Upper lobe of left lung (tissue), 6 donors: Measurements from ENCODE around the gene SP1. TPM values are rescaled to one million over a fixed set of nuclear protein-coding genes. Genes with fewer than 3 reads are reported as not detected.

Experiments used
- ATAC-seq, 2 donors: fragments of 200-7000 bp; cut with Tn5 transposase; one replicate each; pipeline ENCODE4 v1.9.1; 2022; ENCODE audit warnings: mild to moderate bottlenecking in 2 of 2, moderate library complexity in 2 of 2; ENCODE audit not compliant: low FRiP score in 2 of 2
- DNase-seq, 2 donors: peaks; one replicate each; pipeline ENCODE4 v3.0.0-alpha.2; 2019 to 2020
- H3K27ac ChIP-seq, 4 donors: fragments of 200-600 bp; sonication (generic); one replicate each; pipeline ENCODE4 v1.5.1; 2016 to 2019
- H3K27me3 ChIP-seq, 4 donors: fragments of 200-600 bp; sonication (generic); one replicate each; pipeline ENCODE4 v1.5.1; 2017 to 2019
- H3K36me3 ChIP-seq, 4 donors: fragments of 200-600 bp; sonication (generic); one replicate each; pipeline ENCODE4 v1.5.1; 2016 to 2019
- H3K4me1 ChIP-seq, 4 donors: fragments of 200-600 bp; sonication (generic); one replicate each; pipeline ENCODE4 v1.5.1; 2018 to 2019
- H3K4me3 ChIP-seq, 4 donors: fragments of 200-600 bp; sonication (generic); one replicate each; pipeline ENCODE4 v1.5.1; 2017 to 2019; ENCODE audit warnings: mild to moderate bottlenecking in 2 of 4, moderate library complexity in 1 of 4
- H3K9me3 ChIP-seq, 4 donors: fragments of 200-600 bp; sonication (generic); one replicate each; pipeline ENCODE4 v1.5.1; 2018 to 2019
- EP300 ChIP-seq, 4 donors: sonication (generic); formaldehyde crosslinking; IDR thresholded peaks; one replicate each; pipeline ENCODE4 v1.5.1; 2017; ENCODE audit warnings: antibody characterized with exemption in 4 of 4, control low read depth in 2 of 4
- POLR2A ChIP-seq, 4 donors: fragments of 450-650 bp; IDR thresholded peaks; one replicate each; pipeline ENCODE4 v1.5.1; 2016 to 2017; ENCODE audit warnings: antibody characterized with exemption in 4 of 4, mild to moderate bottlenecking in 2 of 4
- POLR2AphosphoS5 ChIP-seq, 2 donors: sonication (generic); formaldehyde crosslinking; IDR thresholded peaks; one replicate each; pipeline ENCODE4 v1.5.1; 2017; ENCODE audit warnings: antibody characterized with exemption in 2 of 2
- WGBS, 2 donors: methylation state at CpG; one replicate each; pipeline ENCODE4 v1.1.5; 2017 to 2018; 5-methylcytosine and 5-hydroxymethylcytosine counted together
- total RNA-seq, 6 donors: library from RNA; depleted of rRNA in 4 of 6; stranded (reverse); fragments of >200 nt in 4 of 6; gene quantifications; one replicate each; pipeline versions ENCODE4 v1.1.0 to v1.2.1, GENCODE V29; 2016 to 2021
- TF ChIP-seq, protein P1 (sequence below), 6 experiments: fragments of 450-650 bp in 4 of 6; fragments of 200-600 bp in 2 of 6; sonication (generic) in 2 of 6; IDR thresholded peaks; one replicate each; pipeline ENCODE4 v1.5.1; 2016 to 2019; ENCODE audit warnings: antibody characterized with exemption in 6 of 6
- donor health status: DM: no; HTN: no; CAD: no; lungs with moderate emphysema.
- donor health status: DM: no; HTN: yes; CAD: no; lungs with severe emphysema.

Gene SP1
- total RNA-seq, 6 donors from 2014 or later = 46.6 to 82.2 (median 61.7) TPM

DNA sequence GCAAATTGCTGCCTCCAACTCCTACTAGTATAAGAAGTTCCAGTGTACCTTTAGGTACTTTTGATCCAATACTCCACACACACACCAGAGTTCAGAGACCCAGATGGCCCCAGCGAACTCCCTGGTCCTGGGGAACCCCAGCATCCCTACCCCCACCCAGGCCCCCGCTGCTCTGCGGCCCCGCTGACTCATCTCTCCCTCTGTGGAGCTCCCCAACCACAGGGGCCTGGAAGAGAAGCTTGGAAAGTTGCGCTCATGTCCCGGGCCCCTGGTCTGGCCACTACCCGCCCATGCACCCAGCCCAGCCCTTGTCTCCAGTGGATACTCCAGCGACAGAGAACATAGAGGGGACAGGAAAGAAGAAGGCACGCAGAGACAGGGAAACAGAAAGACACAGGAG, 39.6 kb upstream of the SP1 start:
- no peaks in the 10 kb centered on the region for H3K36me3 ChIP-seq
- ATAC-seq (no peak), DNase-seq (no peak)
- peaks cover 6 to 12% (median 8%) of the 10 kb centered on the region in 4 donors for H3K4me1 ChIP-seq
- H3K9me3 ChIP-seq = no peaks in the 10 kb centered on the region
- no peak overlapping the region for H3K4me3 ChIP-seq
- TF ChIP-seq POLR2AphosphoS5 (IDR thresholded peaks at IDR 0.05) = no peak
- TF ChIP-seq, protein P1, sequence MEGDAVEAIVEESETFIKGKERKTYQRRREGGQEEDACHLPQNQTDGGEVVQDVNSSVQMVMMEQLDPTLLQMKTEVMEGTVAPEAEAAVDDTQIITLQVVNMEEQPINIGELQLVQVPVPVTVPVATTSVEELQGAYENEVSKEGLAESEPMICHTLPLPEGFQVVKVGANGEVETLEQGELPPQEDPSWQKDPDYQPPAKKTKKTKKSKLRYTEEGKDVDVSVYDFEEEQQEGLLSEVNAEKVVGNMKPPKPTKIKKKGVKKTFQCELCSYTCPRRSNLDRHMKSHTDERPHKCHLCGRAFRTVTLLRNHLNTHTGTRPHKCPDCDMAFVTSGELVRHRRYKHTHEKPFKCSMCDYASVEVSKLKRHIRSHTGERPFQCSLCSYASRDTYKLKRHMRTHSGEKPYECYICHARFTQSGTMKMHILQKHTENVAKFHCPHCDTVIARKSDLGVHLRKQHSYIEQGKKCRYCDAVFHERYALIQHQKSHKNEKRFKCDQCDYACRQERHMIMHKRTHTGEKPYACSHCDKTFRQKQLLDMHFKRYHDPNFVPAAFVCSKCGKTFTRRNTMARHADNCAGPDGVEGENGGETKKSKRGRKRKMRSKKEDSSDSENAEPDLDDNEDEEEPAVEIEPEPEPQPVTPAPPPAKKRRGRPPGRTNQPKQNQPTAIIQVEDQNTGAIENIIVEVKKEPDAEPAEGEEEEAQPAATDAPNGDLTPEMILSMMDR (IDR thresholded peaks at IDR 0.05) = no peak
- TF ChIP-seq POLR2A (IDR thresholded peaks at IDR 0.05) = no peak
- no peak for TF ChIP-seq EP300 (IDR thresholded peaks at IDR 0.05)
- no peak overlapping the region for H3K27ac ChIP-seq
- peaks cover 0 to 4% (median 2%) of the 10 kb centered on the region in 4 donors for H3K27me3 ChIP-seq
- 75 to 89% methylated on average over 9 of the region's 9 CpGs for WGBS, 2 donors

DNA sequence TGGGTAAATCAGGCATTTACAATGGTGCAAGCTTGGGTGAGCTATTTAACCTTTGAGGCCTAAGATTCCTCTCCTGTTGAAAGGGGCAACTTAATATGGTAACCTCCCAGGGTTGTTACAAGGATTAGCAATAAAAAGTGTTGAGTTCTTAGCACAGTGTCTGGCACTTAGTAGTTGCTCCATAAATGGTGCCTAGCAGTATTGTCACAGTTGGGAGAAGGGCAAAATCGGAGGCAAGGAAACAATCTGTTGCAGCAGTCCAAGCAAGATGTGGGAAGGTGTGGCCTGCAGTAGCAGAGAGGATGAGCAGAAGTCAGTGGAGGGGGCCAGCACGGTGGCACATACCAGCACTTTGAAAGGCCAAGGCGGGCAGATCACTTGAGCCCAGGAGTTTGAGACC, 36.5 kb upstream of the SP1 start:
- Histone ChIP-seq H3K4me1 (peaks cover 13 to 19% (median 18%) of the 10 kb centered on the region in 4 donors), H3K9me3 (no peaks in the 10 kb centered on the region), H3K27ac (no peak overlapping the region), H3K36me3 (no peaks in the 10 kb centered on the region), H3K4me3 (no peak overlapping the region), H3K27me3 (no peaks in the 10 kb centered on the region)
- WGBS, 2 donors = 62% methylated on average over 3 of the region's 3 CpGs
- DNase-seq (no peak), ATAC-seq (no peak)
- TF ChIP-seq EP300 (IDR thresholded peaks at IDR 0.05) (no peak), POLR2AphosphoS5 (IDR thresholded peaks at IDR 0.05) (no peak), POLR2A (IDR thresholded peaks at IDR 0.05) (no peak)
- TF ChIP-seq, protein P1 (IDR thresholded peaks at IDR 0.05) = no peak

DNA sequence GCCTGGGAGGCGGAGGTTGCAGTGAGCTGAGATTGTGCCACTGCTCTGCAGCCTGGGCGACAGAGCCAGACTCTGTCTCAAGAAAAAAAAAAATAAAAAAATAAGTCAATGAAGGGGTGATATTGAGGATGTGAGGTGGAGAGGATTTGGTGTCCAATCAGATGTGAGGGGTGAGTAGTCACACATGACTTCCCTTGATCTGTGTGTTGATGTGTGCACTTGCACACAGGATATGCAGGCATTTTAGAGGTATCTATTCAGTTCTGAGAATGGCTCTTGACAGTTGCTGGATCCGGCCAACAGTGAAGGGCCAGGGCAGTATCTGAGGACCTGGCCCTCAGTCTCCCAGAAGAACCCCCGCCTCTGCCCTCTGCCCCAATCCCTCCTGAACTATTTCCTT, 36.0 kb upstream of the SP1 start:
- Histone ChIP-seq H3K36me3 (no peaks in the 10 kb centered on the region), H3K27me3 (no peaks in the 10 kb centered on the region), H3K9me3 (no peaks in the 10 kb centered on the region), H3K27ac (peak overlapping the region in 1 of 4 donors; percentile 90), H3K4me1 (peaks cover 13 to 19% (median 18%) of the 10 kb centered on the region in 4 donors), H3K4me3 (no peak overlapping the region)
- TF ChIP-seq, protein P1 (IDR thresholded peaks at IDR 0.05) = no peak
- TF ChIP-seq POLR2A (IDR thresholded peaks at IDR 0.05) (no peak), POLR2AphosphoS5 (IDR thresholded peaks at IDR 0.05) (no peak), EP300 (IDR thresholded peaks at IDR 0.05) (no peak)
- ATAC-seq (no peak), DNase-seq (no peak)
- 96% methylated on average over 4 of the region's 4 CpGs for WGBS, 2 donors

DNA sequence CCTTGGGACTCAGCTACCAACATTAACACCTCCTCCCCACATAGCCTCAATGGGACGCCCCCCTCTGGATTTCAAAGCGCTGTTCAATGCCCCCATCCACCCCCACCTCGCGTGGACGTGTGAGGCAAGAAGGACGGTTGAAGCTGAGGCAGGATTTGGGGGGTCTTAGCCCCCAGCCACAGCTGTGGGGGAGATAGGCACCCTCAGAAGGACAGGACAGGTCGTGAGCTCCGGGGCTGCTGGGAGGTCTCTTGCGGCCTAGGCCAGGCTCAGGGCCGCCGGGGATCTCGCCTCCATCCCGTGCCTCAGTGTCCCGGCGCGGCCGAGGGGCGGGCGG, 35.5 kb upstream of the SP1 start:
- Histone ChIP-seq H3K9me3 (no peaks in the 10 kb centered on the region), H3K4me1 (peaks cover 13 to 19% (median 18%) of the 10 kb centered on the region in 4 donors), H3K4me3 (peak overlapping the region in 3 of 4 donors; percentile 65 to 70 (median 66)), H3K27me3 (no peaks in the 10 kb centered on the region), H3K36me3 (no peaks in the 10 kb centered on the region), H3K27ac (peak overlapping the region; percentile 57 to 90 (median 78))
- TF ChIP-seq, protein P1 (IDR thresholded peaks at IDR 0.05) = no peak
- no peak for TF ChIP-seq POLR2A (IDR thresholded peaks at IDR 0.05)
- TF ChIP-seq EP300 (IDR thresholded peaks at IDR 0.05) = no peak
- TF ChIP-seq POLR2AphosphoS5 (IDR thresholded peaks at IDR 0.05) = no peak
- DNase-seq = no peak
- WGBS, 2 donors = 7 to 10% methylated on average over 7 to 8 of the region's 19 CpGs
- no peak for ATAC-seq

DNA sequence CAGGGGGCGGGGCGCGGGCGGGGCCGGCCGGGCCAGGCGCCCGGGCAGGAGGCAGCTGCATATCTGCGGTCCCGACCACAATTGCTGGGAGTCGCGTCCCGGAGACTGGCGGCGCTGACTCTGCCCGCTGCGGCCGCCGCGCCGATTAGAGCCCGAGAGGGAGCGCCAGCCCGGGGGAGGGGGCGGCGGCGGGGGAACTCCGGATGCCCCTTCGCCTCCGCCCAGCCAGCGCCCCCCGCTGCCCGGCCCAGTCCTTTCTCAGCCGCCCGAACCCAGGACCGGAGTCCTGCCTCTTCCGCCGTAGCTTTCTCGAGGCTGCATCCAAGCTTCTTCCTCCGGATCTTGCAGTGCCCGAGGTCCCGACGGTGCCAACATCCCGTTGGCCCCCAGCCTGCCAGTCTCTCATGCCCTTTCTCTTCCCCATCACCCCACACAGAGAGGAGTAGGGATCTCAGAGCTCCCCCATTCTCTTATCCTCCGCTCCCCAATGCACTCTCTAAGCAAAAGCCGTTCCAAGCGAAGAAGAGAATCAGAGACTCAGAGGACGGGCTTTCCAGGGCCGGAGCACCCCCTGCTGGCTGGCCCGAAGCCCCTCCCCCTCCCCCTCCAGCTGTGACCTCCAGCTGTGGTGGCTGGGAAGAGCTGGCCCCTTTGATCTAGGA, 35.0 kb upstream of the SP1 start:
- peak; percentile 74 to 91 for DNase-seq
- peak overlapping the region; percentile 59 to 70 (median 66) for H3K4me3 ChIP-seq
- no peaks in the 10 kb centered on the region for H3K36me3 ChIP-seq
- ATAC-seq = peak; percentile 83 to 95
- no peak for TF ChIP-seq EP300 (IDR thresholded peaks at IDR 0.05)
- TF ChIP-seq POLR2AphosphoS5 (IDR thresholded peaks at IDR 0.05) = peak in 1 of 2 donors; percentile 54
- TF ChIP-seq, protein P1 (IDR thresholded peaks at IDR 0.05) = peak; percentile 56 to 78 (median 64)
- TF ChIP-seq POLR2A (IDR thresholded peaks at IDR 0.05) = peak in 1 of 4 donors; percentile 38
- peaks cover 13 to 19% (median 18%) of the 10 kb centered on the region in 4 donors for H3K4me1 ChIP-seq
- no peaks in the 10 kb centered on the region for H3K9me3 ChIP-seq
- 0 to 2% methylated on average over 8 to 11 of the region's 50 CpGs for WGBS, 2 donors
- H3K27ac ChIP-seq = peak overlapping the region; percentile 57 to 90 (median 78)
- no peaks in the 10 kb centered on the region for H3K27me3 ChIP-seq
